H1 (cell line): ENCODE data around the gene SEMA4D. TPM values are rescaled to one million over a fixed set of nuclear protein-coding genes. Genes with fewer than 3 reads are reported as not detected.

Experiments used
- CTCF ChIA-PET: fragments of 300-600 bp; sonication (Branson Sonifier 250); formaldehyde crosslinking; loops from one replicate; lab custom pipeline; 2021; ENCODE audit not compliant: partially characterized antibody; lab: Charles Lee
- POLR2A ChIA-PET: fragments of 300-600 bp; sonication (Branson Sonifier 250); formaldehyde crosslinking; loops from one replicate; lab custom pipeline; 2021; ENCODE audit warnings: inconsistent platforms; ENCODE audit not compliant: partially characterized antibody; lab: Charles Lee
- DNase-seq, 2 experiments: peaks; one replicate each; pipeline versions ENCODE4 v3.0.0 to v3.0.0-alpha.2; 2010 to 2022; ENCODE audit warnings: low spot score in 2 of 2, low read depth in 1 of 2, mixed read lengths in 1 of 2
- FAIRE-seq: peaks from 2 replicates; lab custom pipeline; 2011; peaks lifted over from hg19 to GRCh38; lab: Jason Lieb, UNC
- H2AFZ ChIP-seq: 2 replicates; pipeline ENCODE4 v1.8.1; 2012; ENCODE audit warnings: low read length, inconsistent platforms
- H2AK5ac ChIP-seq: 2 replicates; pipeline ENCODE4 v1.6.1; 2013; ENCODE audit warnings: low read depth, low read length
- H2BK120ac ChIP-seq: replicated peaks from 2 replicates; pipeline ENCODE3; 2013; ENCODE audit warnings: low read depth, low read length, inconsistent platforms
- H2BK12ac ChIP-seq: 2 replicates; pipeline ENCODE4 v1.6.1; 2013; ENCODE audit warnings: low read depth, low read length
- H2BK15ac ChIP-seq: 2 replicates; pipeline ENCODE4 v1.6.1; 2013; ENCODE audit warnings: low read length
- H2BK20ac ChIP-seq: 2 replicates; pipeline ENCODE4 v1.6.1; 2013; ENCODE audit warnings: low read length
- H2BK5ac ChIP-seq: 2 replicates; pipeline ENCODE4 v1.6.1; 2013; ENCODE audit warnings: low read depth, low read length
- H3K14ac ChIP-seq: 2 replicates; pipeline ENCODE4 v1.6.1; 2013; ENCODE audit warnings: inconsistent platforms; ENCODE audit not compliant: insufficient read length
- H3K18ac ChIP-seq: 2 replicates; pipeline ENCODE4 v1.6.1; 2013; ENCODE audit warnings: low read length; ENCODE audit errors: extremely low read depth
- H3K23ac ChIP-seq: 2 replicates; pipeline ENCODE4 v1.6.1; 2013; ENCODE audit warnings: inconsistent platforms; ENCODE audit not compliant: insufficient read length
- H3K23me2 ChIP-seq: 2 replicates; pipeline ENCODE4 v1.6.1; 2013; ENCODE audit warnings: low read depth, low read length
- H3K27ac ChIP-seq: 2 replicates; pipeline ENCODE4 v1.6.1; 2011; ENCODE audit warnings: low read depth, low read length, inconsistent platforms
- H3K27me3 ChIP-seq, 4 experiments: replicated peaks in 1 of 4; 1 replicate in 1 of 4; 2 replicates in 3 of 4; pipeline versions ENCODE4 v1.6.1 to v1.8.1; 2011 to 2013; ENCODE audit warnings: low read length in 3 of 4, mild to moderate bottlenecking in 3 of 4, inconsistent platforms in 2 of 4, mixed read lengths in 2 of 4, moderate library complexity in 1 of 4; ENCODE audit not compliant: control insufficient read depth in 3 of 4, insufficient read depth in 3 of 4; ENCODE audit errors: extremely low read depth in 1 of 4
- H3K36me3 ChIP-seq, 4 experiments: 2 replicates each; pipeline versions ENCODE4 v1.6.1 to v1.8.1; 2011 to 2013; ENCODE audit warnings: mild to moderate bottlenecking in 4 of 4, low read length in 3 of 4, moderate library complexity in 2 of 4, control low read depth in 1 of 4, inconsistent platforms in 1 of 4; ENCODE audit not compliant: insufficient read depth in 4 of 4, control insufficient read depth in 2 of 4
- H3K4ac ChIP-seq: replicated peaks from 2 replicates; pipeline ENCODE3; 2013; ENCODE audit warnings: low read length, low read depth, mixed read lengths, inconsistent platforms; ENCODE audit not compliant: insufficient read length
- H3K4me1 ChIP-seq, 4 experiments: replicated peaks in 1 of 4; 1 replicate in 1 of 4; 2 replicates in 3 of 4; pipeline versions ENCODE4 v1.6.1 to v1.8.1; 2011 to 2013; ENCODE audit warnings: low read length in 3 of 4, inconsistent platforms in 2 of 4, mixed read lengths in 1 of 4; ENCODE audit not compliant: insufficient read depth in 4 of 4, control insufficient read depth in 3 of 4
- H3K4me2 ChIP-seq, 2 experiments: 2 replicates each; pipeline versions ENCODE4 v1.6.1 to v1.8.1; 2011 to 2013; ENCODE audit warnings: low read depth in 2 of 2, low read length in 2 of 2, control low read depth in 1 of 2, inconsistent platforms in 1 of 2, mild to moderate bottlenecking in 1 of 2; ENCODE audit not compliant: insufficient read depth in 1 of 2
- H3K4me3 ChIP-seq, 4 experiments: fragments of 200-600, 300-600 bp in 1 of 4; sonication (generic), shearing (Covaris generic), sonication (Bioruptor Twin) in 1 of 4; 2 replicates each; pipeline versions ENCODE4 v1.5.1 to v1.8.1; 2011 to 2016; ENCODE audit warnings: low read length in 4 of 4, low read depth in 3 of 4, control low read depth in 2 of 4, inconsistent platforms in 2 of 4, mild to moderate bottlenecking in 2 of 4, mixed read lengths in 1 of 4, moderate library complexity in 1 of 4; ENCODE audit not compliant: insufficient read depth in 2 of 4; ENCODE audit errors: extremely low read depth in 1 of 4
- H3K56ac ChIP-seq: replicated peaks from 2 replicates; pipeline ENCODE3; 2013; ENCODE audit warnings: low read depth, mild to moderate bottlenecking, mixed read lengths, low read length, inconsistent platforms; ENCODE audit not compliant: insufficient read length
- H3K79me1 ChIP-seq: 2 replicates; pipeline ENCODE4 v1.6.1; 2013; ENCODE audit warnings: low read depth, low read length, control low read depth
- H3K79me2 ChIP-seq, 2 experiments: 2 replicates each; pipeline versions ENCODE4 v1.6.1 to v1.8.1; 2012 to 2013; ENCODE audit warnings: low read length in 2 of 2, mild to moderate bottlenecking in 2 of 2, inconsistent platforms in 1 of 2; ENCODE audit not compliant: insufficient read depth in 2 of 2, control insufficient read depth in 1 of 2
- H3K9ac ChIP-seq, 4 experiments: replicated peaks in 1 of 4; 1 replicate in 1 of 4; 2 replicates in 3 of 4; pipeline versions ENCODE4 v1.6.1 to v1.8.1; 2011 to 2013; ENCODE audit warnings: low read depth in 3 of 4, low read length in 3 of 4, control low read depth in 2 of 4, mild to moderate bottlenecking in 2 of 4, moderate library complexity in 2 of 4, inconsistent platforms in 1 of 4; ENCODE audit errors: extremely low read depth in 1 of 4
- H3K9me3 ChIP-seq, 2 experiments: 2 replicates each; pipeline versions ENCODE4 v1.6.1 to v1.8.1; 2012 to 2013; ENCODE audit warnings: mild to moderate bottlenecking in 2 of 2, moderate library complexity in 2 of 2, control low read depth in 1 of 2, inconsistent platforms in 1 of 2, low read depth in 1 of 2, low read length in 1 of 2, mixed read lengths in 1 of 2; ENCODE audit not compliant: insufficient read depth in 2 of 2
- H4K20me1 ChIP-seq, 2 experiments: replicated peaks in 1 of 2; 2 replicates each; pipeline versions ENCODE3 to v1.8.1; 2011 to 2013; ENCODE audit warnings: inconsistent platforms in 2 of 2, low read length in 2 of 2, mild to moderate bottlenecking in 1 of 2; ENCODE audit not compliant: insufficient read depth in 2 of 2, control insufficient read depth in 1 of 2
- H4K5ac ChIP-seq: 2 replicates; pipeline ENCODE4 v1.6.1; 2013; ENCODE audit warnings: low read length, low read depth, mixed read lengths, inconsistent platforms; ENCODE audit not compliant: insufficient read length
- H4K8ac ChIP-seq: 2 replicates; pipeline ENCODE4 v1.8.0; 2013; ENCODE audit warnings: mild to moderate bottlenecking, moderate library complexity, low read length, inconsistent platforms; ENCODE audit not compliant: insufficient read depth; ENCODE audit errors: extremely low read depth
- H4K91ac ChIP-seq: replicated peaks from 2 replicates; pipeline ENCODE3; 2013; ENCODE audit warnings: low read length, mixed read lengths, inconsistent platforms; ENCODE audit not compliant: insufficient read length
- WGBS, 2 experiments: shearing (Covaris generic) in 1 of 2; methylation state at CpG; one replicate each; pipeline versions ENCODE4 v1.1.6 to v1.1.7; 2013 to 2015; ENCODE audit warnings: low lambda C conversion rate in 2 of 2, mixed read lengths in 2 of 2, inconsistent platforms in 1 of 2, low coverage in 1 of 2, missing lambda C conversion rate in 1 of 2; ENCODE audit not compliant: insufficient replicate concordance in 2 of 2, insufficient coverage in 1 of 2, insufficient read length in 1 of 2; ENCODE audit errors: extremely low coverage in 1 of 2, missing lambda C conversion rate in 1 of 2; 5-methylcytosine and 5-hydroxymethylcytosine counted together
- polyA plus RNA-seq, 7 experiments: library from polyadenylated mRNA; depleted of rRNA in 3 of 7; stranded (reverse) in 5 of 7; unstranded in 2 of 7; fragments of >200 nt in 5 of 7; fragments of 200-250 nt in 2 of 7; gene quantifications; 1 replicate in 5 of 7; 2 replicates in 1 of 7; 4 replicates in 1 of 7; pipeline versions ENCODE4 v1.2.1 to v1.2.3, GENCODE V29; 2011 to 2013; ENCODE audit warnings: missing spikeins in 2 of 7, mixed read lengths in 2 of 7
- total RNA-seq: library from RNA; stranded (reverse); fragmentation: NEBNext Ultra II Directional; extraction: Animal tissue kit (Norgen Biotek cat#: 25700); gene quantifications from 2 replicates; pipeline ENCODE4 v1.2.1, GENCODE V29; 2021

The SEMA4D gene
- total and polyA plus RNA-seq, 2 of the 8 experiments (the other 6 are each of a cell fraction or from before 2014, with no cell fraction given), result 21.0 to 70.4 TPM

- Histone ChIP-seq H3K4me2 (no peak overlapping the region), H3K18ac (no peak overlapping the region), H2AK5ac (no peak overlapping the region), H3K23me2 (no peaks in the 10 kb centered on the region), H3K79me2 (no peaks in the 10 kb centered on the region), H4K5ac (no peak overlapping the region), H4K20me1 (peaks cover 3 to 14% of the 10 kb centered on the region in 2 experiments), H3K4me3 (no peak overlapping the region), H3K36me3 (peaks cover 33 to 84% (median 65%) of the 10 kb centered on the region in 4 experiments), H3K9ac (no peak overlapping the region), H3K27me3 (no peaks in the 10 kb centered on the region), H2BK15ac (no peak overlapping the region), H4K91ac (no peak overlapping the region), H2BK12ac (no peak overlapping the region), H3K56ac (no peak overlapping the region), H2BK120ac (no peak overlapping the region), H2BK20ac (no peak overlapping the region), H4K8ac (no peak overlapping the region), H3K14ac (no peak overlapping the region), H3K9me3 (no peaks in the 10 kb centered on the region), H2BK5ac (no peak overlapping the region), H3K23ac (no peak overlapping the region), H3K4ac (no peak overlapping the region), H3K4me1 (no peaks in the 10 kb centered on the region), H2AFZ (no peak overlapping the region), H3K79me1 (peaks cover 4% of the 10 kb centered on the region; the same call in 1 of the 2 replicates), H3K27ac (no peak overlapping the region)
- 83% methylated on average over 9 of the region's 9 CpGs; no CpG with 5 or more reads in 1 of the 2 experiments for WGBS, 2 experiments
- DNase-seq (no peak), FAIRE-seq (no peak)
- ChIA-PET CTCF (interaction anchor here (1.6 kb wide), 1 partner anchor 11 kb away, joined by 6 read pairs; no protein-coding TSS in a partner anchor), POLR2A (interaction anchor here (1.0 to 1.3 kb wide), 2 partner anchors 11 to 16 kb away, joined by 3 read pairs; no protein-coding TSS in a partner anchor)
Measured at GRCh38 chr9:89346696-89347095, 151.2 kb downstream of the SEMA4D start.
